H1 (cell line): Measurements from ENCODE around the gene HIGD1B. TPM values are rescaled to one million over a fixed set of nuclear protein-coding genes. Genes with fewer than 3 reads are reported as not detected.

Experiments
- CTCF ChIA-PET: fragments of 300-600 bp; sonication (Branson Sonifier 250); formaldehyde crosslinking; loops from one replicate; lab custom pipeline; 2021; ENCODE audit not compliant: partially characterized antibody; lab: Charles Lee
- POLR2A ChIA-PET: fragments of 300-600 bp; sonication (Branson Sonifier 250); formaldehyde crosslinking; loops from one replicate; lab custom pipeline; 2021; ENCODE audit warnings: inconsistent platforms; ENCODE audit not compliant: partially characterized antibody; lab: Charles Lee
- DNase-seq, 2 experiments: peaks; one replicate each; pipeline versions ENCODE4 v3.0.0 to v3.0.0-alpha.2; 2010 to 2022; ENCODE audit warnings: low spot score in 2 of 2, low read depth in 1 of 2, mixed read lengths in 1 of 2
- FAIRE-seq: peaks from 2 replicates; lab custom pipeline; 2011; peaks lifted over from hg19 to GRCh38; lab: Jason Lieb, UNC
- H2AFZ ChIP-seq: 2 replicates; pipeline ENCODE4 v1.8.1; 2012; ENCODE audit warnings: low read length, inconsistent platforms
- H2AK5ac ChIP-seq: 2 replicates; pipeline ENCODE4 v1.6.1; 2013; ENCODE audit warnings: low read depth, low read length
- H2BK120ac ChIP-seq: replicated peaks from 2 replicates; pipeline ENCODE3; 2013; ENCODE audit warnings: low read depth, low read length, inconsistent platforms
- H2BK12ac ChIP-seq: 2 replicates; pipeline ENCODE4 v1.6.1; 2013; ENCODE audit warnings: low read depth, low read length
- H2BK15ac ChIP-seq: 2 replicates; pipeline ENCODE4 v1.6.1; 2013; ENCODE audit warnings: low read length
- H2BK20ac ChIP-seq: 2 replicates; pipeline ENCODE4 v1.6.1; 2013; ENCODE audit warnings: low read length
- H2BK5ac ChIP-seq: 2 replicates; pipeline ENCODE4 v1.6.1; 2013; ENCODE audit warnings: low read depth, low read length
- H3K14ac ChIP-seq: 2 replicates; pipeline ENCODE4 v1.6.1; 2013; ENCODE audit warnings: inconsistent platforms; ENCODE audit not compliant: insufficient read length
- H3K18ac ChIP-seq: 2 replicates; pipeline ENCODE4 v1.6.1; 2013; ENCODE audit warnings: low read length; ENCODE audit errors: extremely low read depth
- H3K23ac ChIP-seq: 2 replicates; pipeline ENCODE4 v1.6.1; 2013; ENCODE audit warnings: inconsistent platforms; ENCODE audit not compliant: insufficient read length
- H3K23me2 ChIP-seq: 2 replicates; pipeline ENCODE4 v1.6.1; 2013; ENCODE audit warnings: low read depth, low read length
- H3K27ac ChIP-seq: 2 replicates; pipeline ENCODE4 v1.6.1; 2011; ENCODE audit warnings: low read depth, low read length, inconsistent platforms
- H3K27me3 ChIP-seq, 4 experiments: replicated peaks in 1 of 4; 1 replicate in 1 of 4; 2 replicates in 3 of 4; pipeline versions ENCODE4 v1.6.1 to v1.8.1; 2011 to 2013; ENCODE audit warnings: low read length in 3 of 4, mild to moderate bottlenecking in 3 of 4, inconsistent platforms in 2 of 4, mixed read lengths in 2 of 4, moderate library complexity in 1 of 4; ENCODE audit not compliant: control insufficient read depth in 3 of 4, insufficient read depth in 3 of 4; ENCODE audit errors: extremely low read depth in 1 of 4
- H3K36me3 ChIP-seq, 4 experiments: 2 replicates each; pipeline versions ENCODE4 v1.6.1 to v1.8.1; 2011 to 2013; ENCODE audit warnings: mild to moderate bottlenecking in 4 of 4, low read length in 3 of 4, moderate library complexity in 2 of 4, control low read depth in 1 of 4, inconsistent platforms in 1 of 4; ENCODE audit not compliant: insufficient read depth in 4 of 4, control insufficient read depth in 2 of 4
- H3K4ac ChIP-seq: replicated peaks from 2 replicates; pipeline ENCODE3; 2013; ENCODE audit warnings: low read length, low read depth, mixed read lengths, inconsistent platforms; ENCODE audit not compliant: insufficient read length
- H3K4me1 ChIP-seq, 4 experiments: replicated peaks in 1 of 4; 1 replicate in 1 of 4; 2 replicates in 3 of 4; pipeline versions ENCODE4 v1.6.1 to v1.8.1; 2011 to 2013; ENCODE audit warnings: low read length in 3 of 4, inconsistent platforms in 2 of 4, mixed read lengths in 1 of 4; ENCODE audit not compliant: insufficient read depth in 4 of 4, control insufficient read depth in 3 of 4
- H3K4me2 ChIP-seq, 2 experiments: 2 replicates each; pipeline versions ENCODE4 v1.6.1 to v1.8.1; 2011 to 2013; ENCODE audit warnings: low read depth in 2 of 2, low read length in 2 of 2, control low read depth in 1 of 2, inconsistent platforms in 1 of 2, mild to moderate bottlenecking in 1 of 2; ENCODE audit not compliant: insufficient read depth in 1 of 2
- H3K4me3 ChIP-seq, 4 experiments: fragments of 200-600, 300-600 bp in 1 of 4; sonication (generic), shearing (Covaris generic), sonication (Bioruptor Twin) in 1 of 4; 2 replicates each; pipeline versions ENCODE4 v1.5.1 to v1.8.1; 2011 to 2016; ENCODE audit warnings: low read length in 4 of 4, low read depth in 3 of 4, control low read depth in 2 of 4, inconsistent platforms in 2 of 4, mild to moderate bottlenecking in 2 of 4, mixed read lengths in 1 of 4, moderate library complexity in 1 of 4; ENCODE audit not compliant: insufficient read depth in 2 of 4; ENCODE audit errors: extremely low read depth in 1 of 4
- H3K56ac ChIP-seq: replicated peaks from 2 replicates; pipeline ENCODE3; 2013; ENCODE audit warnings: low read depth, mild to moderate bottlenecking, mixed read lengths, low read length, inconsistent platforms; ENCODE audit not compliant: insufficient read length
- H3K79me1 ChIP-seq: 2 replicates; pipeline ENCODE4 v1.6.1; 2013; ENCODE audit warnings: low read depth, low read length, control low read depth
- H3K79me2 ChIP-seq, 2 experiments: 2 replicates each; pipeline versions ENCODE4 v1.6.1 to v1.8.1; 2012 to 2013; ENCODE audit warnings: low read length in 2 of 2, mild to moderate bottlenecking in 2 of 2, inconsistent platforms in 1 of 2; ENCODE audit not compliant: insufficient read depth in 2 of 2, control insufficient read depth in 1 of 2
- H3K9ac ChIP-seq, 4 experiments: replicated peaks in 1 of 4; 1 replicate in 1 of 4; 2 replicates in 3 of 4; pipeline versions ENCODE4 v1.6.1 to v1.8.1; 2011 to 2013; ENCODE audit warnings: low read depth in 3 of 4, low read length in 3 of 4, control low read depth in 2 of 4, mild to moderate bottlenecking in 2 of 4, moderate library complexity in 2 of 4, inconsistent platforms in 1 of 4; ENCODE audit errors: extremely low read depth in 1 of 4
- H3K9me3 ChIP-seq, 2 experiments: 2 replicates each; pipeline versions ENCODE4 v1.6.1 to v1.8.1; 2012 to 2013; ENCODE audit warnings: mild to moderate bottlenecking in 2 of 2, moderate library complexity in 2 of 2, control low read depth in 1 of 2, inconsistent platforms in 1 of 2, low read depth in 1 of 2, low read length in 1 of 2, mixed read lengths in 1 of 2; ENCODE audit not compliant: insufficient read depth in 2 of 2
- H4K20me1 ChIP-seq, 2 experiments: replicated peaks in 1 of 2; 2 replicates each; pipeline versions ENCODE3 to v1.8.1; 2011 to 2013; ENCODE audit warnings: inconsistent platforms in 2 of 2, low read length in 2 of 2, mild to moderate bottlenecking in 1 of 2; ENCODE audit not compliant: insufficient read depth in 2 of 2, control insufficient read depth in 1 of 2
- H4K5ac ChIP-seq: 2 replicates; pipeline ENCODE4 v1.6.1; 2013; ENCODE audit warnings: low read length, low read depth, mixed read lengths, inconsistent platforms; ENCODE audit not compliant: insufficient read length
- H4K8ac ChIP-seq: 2 replicates; pipeline ENCODE4 v1.8.0; 2013; ENCODE audit warnings: mild to moderate bottlenecking, moderate library complexity, low read length, inconsistent platforms; ENCODE audit not compliant: insufficient read depth; ENCODE audit errors: extremely low read depth
- H4K91ac ChIP-seq: replicated peaks from 2 replicates; pipeline ENCODE3; 2013; ENCODE audit warnings: low read length, mixed read lengths, inconsistent platforms; ENCODE audit not compliant: insufficient read length
- BRCA1 ChIP-seq: IDR thresholded peaks from 2 replicates; pipeline ENCODE4 v1.6.1; 2012; ENCODE audit warnings: low read depth, low read length, improper control_type of control experiment
- EGR1 ChIP-seq: IDR thresholded peaks from 2 replicates; pipeline ENCODE4 v1.6.1; 2011; ENCODE audit warnings: low read depth, low read length, borderline replicate concordance
- GTF2F1 ChIP-seq: IDR thresholded peaks from 2 replicates; pipeline ENCODE4 v1.6.1; 2012; ENCODE audit warnings: low read depth, low read length, improper control_type of control experiment, borderline replicate concordance
- HDAC2 ChIP-seq, 2 experiments: fragments of 300-600 bp in 1 of 2; sonication (generic) in 1 of 2; IDR thresholded peaks; 2 replicates each; pipeline ENCODE4 v1.6.1; 2011 to 2012; ENCODE audit warnings: low read depth in 2 of 2, low read length in 2 of 2, mild to moderate bottlenecking in 2 of 2, moderate library complexity in 2 of 2, borderline replicate concordance in 1 of 2, inconsistent platforms in 1 of 2
- MAX ChIP-seq: IDR thresholded peaks from 2 replicates; pipeline ENCODE4 v1.6.1; 2012; ENCODE audit warnings: inconsistent platforms
- SP2 ChIP-seq: IDR thresholded peaks from 2 replicates; pipeline ENCODE4 v1.6.1; 2012; ENCODE audit warnings: mild to moderate bottlenecking, low read length, inconsistent platforms
- TBP ChIP-seq: IDR thresholded peaks from 2 replicates; pipeline ENCODE4 v1.6.1; 2011; ENCODE audit warnings: low read depth, low read length, improper control_type of control experiment
- WGBS, 2 experiments: shearing (Covaris generic) in 1 of 2; methylation state at CpG; one replicate each; pipeline versions ENCODE4 v1.1.6 to v1.1.7; 2013 to 2015; ENCODE audit warnings: low lambda C conversion rate in 2 of 2, mixed read lengths in 2 of 2, inconsistent platforms in 1 of 2, low coverage in 1 of 2, missing lambda C conversion rate in 1 of 2; ENCODE audit not compliant: insufficient replicate concordance in 2 of 2, insufficient coverage in 1 of 2, insufficient read length in 1 of 2; ENCODE audit errors: extremely low coverage in 1 of 2, missing lambda C conversion rate in 1 of 2; 5-methylcytosine and 5-hydroxymethylcytosine counted together
- polyA plus RNA-seq, 7 experiments: library from polyadenylated mRNA; depleted of rRNA in 3 of 7; stranded (reverse) in 5 of 7; unstranded in 2 of 7; fragments of >200 nt in 5 of 7; fragments of 200-250 nt in 2 of 7; gene quantifications; 1 replicate in 5 of 7; 2 replicates in 1 of 7; 4 replicates in 1 of 7; pipeline versions ENCODE4 v1.2.1 to v1.2.3, GENCODE V29; 2011 to 2013; ENCODE audit warnings: missing spikeins in 2 of 7, mixed read lengths in 2 of 7
- total RNA-seq: library from RNA; stranded (reverse); fragmentation: NEBNext Ultra II Directional; extraction: Animal tissue kit (Norgen Biotek cat#: 25700); gene quantifications from 2 replicates; pipeline ENCODE4 v1.2.1, GENCODE V29; 2021

The HIGD1B gene
- total and polyA plus RNA-seq, 2 of the 8 experiments (the other 6 are each of a cell fraction or from before 2014, with no cell fraction given) = not detected

GRCh38 chr17:44871556-44871955 is 23.9 kb downstream of the HIGD1B start:
- peaks cover 23 to 71% (median 49%) of the 10 kb centered on the region in 4 experiments for H3K36me3 ChIP-seq
- 96% methylated on average over 12 of the region's 12 CpGs; no CpG with 5 or more reads in 1 of the 2 experiments for WGBS, 2 experiments

More at GRCh38 chr17:44871556-44871955, 23.9 kb downstream of the HIGD1B start:
- Histone ChIP-seq H3K4me2 (no peak overlapping the region), H3K23me2 (no peaks in the 10 kb centered on the region), H4K8ac (no peak overlapping the region), H3K79me1 (peaks cover 3% of the 10 kb centered on the region; the same call in 1 of the 2 replicates), H2AFZ (no peak overlapping the region), H3K4me3 (no peak overlapping the region), H4K91ac (no peak overlapping the region), H3K27ac (no peak overlapping the region), H3K9ac (no peak overlapping the region), H2AK5ac (no peak overlapping the region), H3K23ac (no peak overlapping the region), H3K79me2 (no peaks in the 10 kb centered on the region), H3K4me1 (no peaks in the 10 kb centered on the region), H2BK120ac (no peak overlapping the region), H2BK5ac (no peak overlapping the region), H2BK12ac (no peak overlapping the region), H3K18ac (no peak overlapping the region), H4K5ac (no peak overlapping the region), H3K56ac (no peak overlapping the region), H3K14ac (no peak overlapping the region), H2BK15ac (no peak overlapping the region), H3K27me3 (no peaks in the 10 kb centered on the region), H3K9me3 (no peaks in the 10 kb centered on the region), H2BK20ac (no peak overlapping the region), H4K20me1 (peaks cover 0 to 2% of the 10 kb centered on the region in 2 experiments), H3K4ac (no peak overlapping the region)
- DNase-seq (no peak), FAIRE-seq (no peak)
- CTCF ChIA-PET = interaction anchor here (11.2 to 28.4 kb wide), 3 partner anchors 10 to 97 kb away, joined by 141 to 577 read pairs (median 154); no protein-coding TSS in a partner anchor
- no peak for TF ChIP-seq MAX
- no peak for TF ChIP-seq TBP
- no peak for TF ChIP-seq SP2
- TF ChIP-seq GTF2F1 = no peak
- no peak for TF ChIP-seq BRCA1
- TF ChIP-seq EGR1 = no peak
- no peak for TF ChIP-seq HDAC2 (IDR thresholded peaks at IDR 0.05; ENCODE audit: borderline replicate concordance in 1 of 2, low read depth in 2 of 2, low read length in 2 of 2)
- POLR2A ChIA-PET = no interaction called here
